Panc1 (cell line): ENCODE data around the gene WDR17. TPM values are rescaled to one million over a fixed set of nuclear protein-coding genes. Genes with fewer than 3 reads are reported as not detected.
"Not testable (repeated sequence)": the region's sequence is repeated elsewhere in the genome, so short reads cannot be mapped to it uniquely, and the experiment has no call there.

ENCODE experiments used
- ATAC-seq: fragments of 200-7000 bp; cut with Tn5 transposase; 2 replicates; pipeline ENCODE4 v1.9.1; 2020; ENCODE audit warnings: mild to moderate bottlenecking, moderate library complexity
- BruUV-seq: library from RNA; stranded (reverse); fragments of 400-500 nt; replicated peaks from 2 replicates; lab custom pipeline; 2021; lab: Mats Ljungman, UMichigan
- CTCF ChIA-PET: fragments of 300-600 bp; sonication (Branson Sonifier 250); formaldehyde crosslinking; loops from one replicate; lab custom pipeline; 2022; ENCODE audit warnings: antibody characterized with exemption; lab: Charles Lee
- POLR2A ChIA-PET: fragments of 300-600 bp; sonication (Branson Sonifier 250); formaldehyde crosslinking; loops from one replicate; lab custom pipeline; 2022; ENCODE audit warnings: antibody characterized with exemption; lab: Charles Lee
- DNase-seq: peaks from one replicate; pipeline ENCODE4 v3.0.0-alpha.2; 2010; ENCODE audit warnings: low read depth, low spot score
- H3K27ac ChIP-seq: 2 replicates; pipeline ENCODE4 v1.5.1; 2011; ENCODE audit warnings: mild to moderate bottlenecking, low read length, inconsistent platforms
- H3K27me3 ChIP-seq: fragments of 200-500 bp; sonication (Bioruptor generic); 2 replicates; pipeline ENCODE4 v1.6.0; 2014; ENCODE audit warnings: low read length, inconsistent platforms; ENCODE audit not compliant: control insufficient read depth, insufficient read depth
- H3K36me3 ChIP-seq: fragments of 200-500 bp; sonication (Bioruptor generic); 2 replicates; pipeline ENCODE4 v1.5.1; 2014; ENCODE audit warnings: inconsistent platforms, mild to moderate bottlenecking, low read length, moderate library complexity; ENCODE audit not compliant: control insufficient read depth, insufficient read depth
- H3K4me1 ChIP-seq: 2 replicates; pipeline ENCODE4 v1.5.1; 2011; ENCODE audit warnings: inconsistent platforms, mild to moderate bottlenecking, low read length, moderate library complexity; ENCODE audit not compliant: control insufficient read depth, insufficient read depth
- H3K4me3 ChIP-seq, 2 experiments: 2 replicates each; pipeline ENCODE4 v1.5.1; 2011 to 2012; ENCODE audit warnings: low read depth in 2 of 2, low read length in 2 of 2, mild to moderate bottlenecking in 2 of 2, inconsistent platforms in 1 of 2, moderate library complexity in 1 of 2
- H3K9me3 ChIP-seq: fragments of 200-500 bp; sonication (Bioruptor generic); 2 replicates; pipeline ENCODE4 v1.5.1; 2014; ENCODE audit warnings: low read depth, mild to moderate bottlenecking, inconsistent platforms, low read length, moderate library complexity; ENCODE audit not compliant: control insufficient read depth, insufficient read depth
- POLR2AphosphoS5 ChIP-seq: IDR thresholded peaks from 2 replicates; pipeline ENCODE4 v1.6.1; 2012; ENCODE audit warnings: mild to moderate bottlenecking, low read depth, low read length, moderate library complexity
- SIN3A ChIP-seq: IDR thresholded peaks from 2 replicates; pipeline ENCODE4 v1.6.1; 2012; ENCODE audit warnings: low read depth, mild to moderate bottlenecking, low read length, moderate library complexity, borderline replicate concordance; ENCODE audit not compliant: insufficient read depth
- TCF7L2 ChIP-seq: IDR thresholded peaks from 2 replicates; pipeline ENCODE4 v1.6.1; 2011; ENCODE audit warnings: mild to moderate bottlenecking, low read depth, low read length, inconsistent platforms
- in situ Hi-C: cut with HindIII; loops from 2 replicates; pipeline ENCODE4 v1.10.0; 2016; ENCODE audit warnings: low sequenced_read_pairs, low pct_unique_long_range_greater_than_20kb
- intact Hi-C: fragments of 100-400 bp; cut with micrococcal nuclease; formaldehyde crosslinking; loops from one replicate; pipeline ENCODE4 v1.10.0; 2022; ENCODE audit not compliant: unreplicated experiment
- total RNA-seq: library from RNA; stranded (reverse); gene quantifications from one replicate; pipeline ENCODE4 v1.2.1, GENCODE V29; 2021; ENCODE audit not compliant: unreplicated experiment
- TF ChIP-seq, protein P1 (sequence below): fragments of 450-650 bp; IDR thresholded peaks from 2 replicates; pipeline ENCODE4 v1.5.1; 2017; ENCODE audit warnings: mild to moderate bottlenecking
- TF ChIP-seq, protein P2 (sequence below), 2 experiments: IDR thresholded peaks; 2 replicates each; pipeline ENCODE4 v1.6.1; 2011 to 2012; ENCODE audit warnings: low read depth in 2 of 2, control low read depth in 1 of 2, low read length in 1 of 2, mild to moderate bottlenecking in 1 of 2, moderate library complexity in 1 of 2; ENCODE audit not compliant: insufficient read depth in 1 of 2

The WDR17 gene
- total RNA-seq, 1 experiment from 2014 or later = 4.2 TPM

DNA sequence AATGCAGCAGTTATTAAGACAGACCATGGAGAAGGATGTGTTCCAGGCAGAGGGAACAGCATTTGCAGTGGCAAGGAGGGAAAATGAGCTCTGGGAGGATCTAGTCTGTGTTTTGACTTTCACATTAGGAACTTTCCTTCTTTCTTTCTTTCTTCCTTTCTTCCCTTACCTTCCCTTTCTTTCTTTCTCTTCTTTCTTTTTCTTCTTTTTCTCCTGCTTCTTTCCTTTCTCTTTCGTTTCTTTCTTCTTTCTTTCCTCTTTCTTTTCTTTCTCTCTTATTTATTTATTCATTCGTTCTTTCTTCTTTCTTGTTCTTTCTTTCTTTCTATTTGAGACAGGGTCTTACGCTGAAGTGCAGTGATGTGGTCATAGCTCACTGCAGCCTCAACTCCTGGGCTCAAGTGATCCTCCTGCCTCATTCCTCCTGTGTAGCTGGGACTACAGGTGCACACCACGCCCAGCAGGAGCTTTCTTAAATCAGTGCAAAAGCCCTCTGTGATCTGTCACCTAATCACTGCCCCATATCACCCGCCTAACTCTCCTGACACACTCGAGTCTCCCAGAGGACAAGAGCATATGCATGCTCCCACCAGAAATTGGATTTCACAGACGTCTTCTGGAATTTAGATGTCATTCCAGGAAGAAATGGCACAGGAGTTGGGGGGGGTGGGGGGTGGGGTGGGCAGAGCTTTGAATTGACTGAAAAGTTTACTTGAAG lies 145.1 kb downstream of the WDR17 start:
- no peaks in the 10 kb centered on the region for H3K27me3 ChIP-seq
- BruUV-seq = no TSS peak
- no peaks in the 10 kb centered on the region for H3K9me3 ChIP-seq
- H3K4me1 ChIP-seq = no peaks in the 10 kb centered on the region
- ChIA-PET POLR2A (no interaction called here), CTCF (interaction anchor here (0.7 kb wide), 1 partner anchor 447 kb away, joined by 3 read pairs; no protein-coding TSS in a partner anchor)
- ATAC-seq (no peak), DNase-seq (no peak)
- TF ChIP-seq SIN3A = no peak
- TF ChIP-seq, protein P1, sequence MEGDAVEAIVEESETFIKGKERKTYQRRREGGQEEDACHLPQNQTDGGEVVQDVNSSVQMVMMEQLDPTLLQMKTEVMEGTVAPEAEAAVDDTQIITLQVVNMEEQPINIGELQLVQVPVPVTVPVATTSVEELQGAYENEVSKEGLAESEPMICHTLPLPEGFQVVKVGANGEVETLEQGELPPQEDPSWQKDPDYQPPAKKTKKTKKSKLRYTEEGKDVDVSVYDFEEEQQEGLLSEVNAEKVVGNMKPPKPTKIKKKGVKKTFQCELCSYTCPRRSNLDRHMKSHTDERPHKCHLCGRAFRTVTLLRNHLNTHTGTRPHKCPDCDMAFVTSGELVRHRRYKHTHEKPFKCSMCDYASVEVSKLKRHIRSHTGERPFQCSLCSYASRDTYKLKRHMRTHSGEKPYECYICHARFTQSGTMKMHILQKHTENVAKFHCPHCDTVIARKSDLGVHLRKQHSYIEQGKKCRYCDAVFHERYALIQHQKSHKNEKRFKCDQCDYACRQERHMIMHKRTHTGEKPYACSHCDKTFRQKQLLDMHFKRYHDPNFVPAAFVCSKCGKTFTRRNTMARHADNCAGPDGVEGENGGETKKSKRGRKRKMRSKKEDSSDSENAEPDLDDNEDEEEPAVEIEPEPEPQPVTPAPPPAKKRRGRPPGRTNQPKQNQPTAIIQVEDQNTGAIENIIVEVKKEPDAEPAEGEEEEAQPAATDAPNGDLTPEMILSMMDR = no peak
- no peak for TF ChIP-seq TCF7L2
- TF ChIP-seq, protein P2, sequence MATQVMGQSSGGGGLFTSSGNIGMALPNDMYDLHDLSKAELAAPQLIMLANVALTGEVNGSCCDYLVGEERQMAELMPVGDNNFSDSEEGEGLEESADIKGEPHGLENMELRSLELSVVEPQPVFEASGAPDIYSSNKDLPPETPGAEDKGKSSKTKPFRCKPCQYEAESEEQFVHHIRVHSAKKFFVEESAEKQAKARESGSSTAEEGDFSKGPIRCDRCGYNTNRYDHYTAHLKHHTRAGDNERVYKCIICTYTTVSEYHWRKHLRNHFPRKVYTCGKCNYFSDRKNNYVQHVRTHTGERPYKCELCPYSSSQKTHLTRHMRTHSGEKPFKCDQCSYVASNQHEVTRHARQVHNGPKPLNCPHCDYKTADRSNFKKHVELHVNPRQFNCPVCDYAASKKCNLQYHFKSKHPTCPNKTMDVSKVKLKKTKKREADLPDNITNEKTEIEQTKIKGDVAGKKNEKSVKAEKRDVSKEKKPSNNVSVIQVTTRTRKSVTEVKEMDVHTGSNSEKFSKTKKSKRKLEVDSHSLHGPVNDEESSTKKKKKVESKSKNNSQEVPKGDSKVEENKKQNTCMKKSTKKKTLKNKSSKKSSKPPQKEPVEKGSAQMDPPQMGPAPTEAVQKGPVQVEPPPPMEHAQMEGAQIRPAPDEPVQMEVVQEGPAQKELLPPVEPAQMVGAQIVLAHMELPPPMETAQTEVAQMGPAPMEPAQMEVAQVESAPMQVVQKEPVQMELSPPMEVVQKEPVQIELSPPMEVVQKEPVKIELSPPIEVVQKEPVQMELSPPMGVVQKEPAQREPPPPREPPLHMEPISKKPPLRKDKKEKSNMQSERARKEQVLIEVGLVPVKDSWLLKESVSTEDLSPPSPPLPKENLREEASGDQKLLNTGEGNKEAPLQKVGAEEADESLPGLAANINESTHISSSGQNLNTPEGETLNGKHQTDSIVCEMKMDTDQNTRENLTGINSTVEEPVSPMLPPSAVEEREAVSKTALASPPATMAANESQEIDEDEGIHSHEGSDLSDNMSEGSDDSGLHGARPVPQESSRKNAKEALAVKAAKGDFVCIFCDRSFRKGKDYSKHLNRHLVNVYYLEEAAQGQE (IDR thresholded peaks at IDR 0.05; ENCODE audit: insufficient read depth in 1 of 2, low read depth in 2 of 2, low read length in 1 of 2) = no peak
- no peak for TF ChIP-seq POLR2AphosphoS5
- intact Hi-C loops = no loop called here
- in situ Hi-C loops = no loop called here
- no peak overlapping the region for H3K4me3 ChIP-seq
- H3K27ac ChIP-seq = no peak overlapping the region
- no peaks in the 10 kb centered on the region for H3K36me3 ChIP-seq

DNA sequence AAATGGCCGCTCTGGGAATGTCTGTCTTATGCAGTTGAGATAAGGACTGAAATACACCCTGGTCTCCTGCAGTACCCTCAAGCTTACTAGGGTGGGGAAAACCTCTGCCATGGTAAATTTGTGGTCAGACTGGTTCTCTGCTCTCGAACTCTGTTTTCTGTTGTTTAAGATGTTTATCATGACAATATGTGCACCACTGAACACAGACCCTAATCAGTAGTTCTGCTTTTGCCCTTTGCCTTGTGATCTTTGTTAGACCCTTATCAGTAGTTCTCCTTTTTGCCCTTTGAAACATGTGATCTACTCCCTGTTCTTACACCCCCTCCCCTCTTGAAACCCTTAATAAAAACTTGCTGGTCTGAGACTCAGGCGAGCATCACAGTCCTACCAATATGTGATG lies 146.7 kb downstream of the WDR17 start:
- H3K9me3 ChIP-seq, intact Hi-C loops, DNase-seq, CTCF ChIA-PET, H3K36me3 ChIP-seq, H3K4me3 ChIP-seq, H3K4me1 ChIP-seq, H3K27ac ChIP-seq, ATAC-seq, in situ Hi-C loops, H3K27me3 ChIP-seq, BruUV-seq, POLR2A ChIA-PET: not testable (repeated sequence)

DNA sequence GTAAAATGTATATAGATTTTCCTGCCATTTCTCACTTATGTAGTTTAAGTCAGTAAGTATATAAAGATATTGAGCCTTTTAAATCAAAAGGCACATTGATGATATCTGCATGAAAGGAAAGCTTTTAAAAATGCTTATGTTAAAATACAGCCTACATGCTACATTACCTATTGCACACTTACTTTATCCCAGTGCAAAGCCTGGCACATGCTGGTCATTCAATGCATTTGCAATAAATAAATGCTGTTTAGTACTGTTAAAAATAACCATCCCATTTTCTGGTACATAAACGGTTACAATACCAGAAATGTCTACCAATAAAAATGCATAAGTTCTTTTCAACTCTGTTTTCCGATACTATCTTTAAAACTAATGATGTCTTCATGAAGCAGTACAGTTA lies 151.9 kb downstream of the WDR17 start:
- CTCF ChIA-PET = no interaction called here

More for the DNA sequence above, 151.9 kb downstream of the WDR17 start:
- in situ Hi-C loops (no loop called here), intact Hi-C loops (no loop called here)
- DNase-seq (no peak), ATAC-seq (no peak)
- TF ChIP-seq POLR2AphosphoS5 (no peak), SIN3A (no peak), TCF7L2 (no peak)
- TF ChIP-seq, protein P1 = no peak
- TF ChIP-seq, protein P2 (IDR thresholded peaks at IDR 0.05; ENCODE audit: insufficient read depth in 1 of 2, low read depth in 2 of 2, low read length in 1 of 2) = no peak
- no peak overlapping the region for H3K4me3 ChIP-seq
- H3K9me3 ChIP-seq = no peaks in the 10 kb centered on the region
- POLR2A ChIA-PET = no interaction called here
- no peaks in the 10 kb centered on the region for H3K4me1 ChIP-seq
- no peaks in the 10 kb centered on the region for H3K36me3 ChIP-seq
- no peak overlapping the region for H3K27ac ChIP-seq
- no peaks in the 10 kb centered on the region for H3K27me3 ChIP-seq
- no TSS peak for BruUV-seq
